ENCODE measurements around the gene BCAS3. TPM values are rescaled to one million over a fixed set of nuclear protein-coding genes. Genes with fewer than 3 reads are reported as not detected.
A peak's percentile ranks its signal among the peaks of the same experiment; 100 is the strongest.
"Not testable (repeated sequence)": the region's sequence is repeated elsewhere in the genome, so short reads cannot be mapped to it uniquely, and the experiment has no call there.

The BCAS3 gene
- total RNA-seq, 4 donors from 2014 or later, result 20.7 to 76.3 (median 39.8) TPM

DNA sequence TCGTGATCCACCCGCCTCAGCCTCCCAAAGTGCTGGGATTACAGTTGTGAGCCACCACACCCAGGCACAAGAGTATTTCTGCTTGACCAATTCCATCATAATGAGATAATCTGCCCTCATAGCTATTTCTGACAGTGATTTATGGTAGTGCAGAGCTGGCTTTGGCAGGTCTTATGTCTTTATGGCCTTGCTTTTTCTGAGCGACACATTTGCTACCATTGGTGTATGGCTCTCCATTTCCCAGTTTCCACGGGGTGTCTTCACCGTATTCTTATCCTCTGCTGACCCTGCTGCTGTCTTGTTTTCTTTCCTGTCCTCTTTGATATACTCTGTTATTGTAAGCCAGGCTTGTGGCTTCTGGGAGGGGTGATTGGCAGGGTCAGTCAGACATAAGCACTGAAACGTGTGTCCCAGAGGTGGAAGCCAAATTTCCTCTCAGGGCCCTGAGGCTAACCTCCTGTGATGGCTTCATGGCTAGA is 560.8 kb downstream of the BCAS3 start:
- Histone ChIP-seq H3K27me3 (no peaks in the 10 kb centered on the region), H3K4me3 (no peak overlapping the region), H3K27ac (peak overlapping the region in 1 of 4 donors; percentile 10), H3K9me3 (peaks cover 0 to 4% of the 10 kb centered on the region in 2 donors), H3K4me1 (peaks cover 0 to 26% (median 1%) of the 10 kb centered on the region in 4 donors), H3K36me3 (no peaks in the 10 kb centered on the region)
- in situ Hi-C loops (cut with MboI; ENCODE audit: low pct_ligation_motif_present in 1 of 4, low pct_unique_long_range_greater_than_20kb in 1 of 4, low sequenced_read_pairs in 3 of 4) (loop anchor here in 1 of 4 donors (10.0 to 25.0 kb wide), 2 partner anchors 56 to 149 kb away; partner anchors contain the start of gene TBX2), intact Hi-C loops (cut with DNase I; ENCODE audit: low total_unique reads) (no loop called here)
- DNase-seq, result no peak
- WGBS, 2 donors (ENCODE audit: low coverage in 1 of 2), result 58 to 60% methylated on average over 1 to 6 of the region's 6 CpGs
- TF ChIP-seq EP300 (IDR thresholded peaks at IDR 0.05; ENCODE audit: low read depth), result no peak
- no peak for TF ChIP-seq POLR2A (IDR thresholded peaks at IDR 0.05)
- TF ChIP-seq, protein P1, sequence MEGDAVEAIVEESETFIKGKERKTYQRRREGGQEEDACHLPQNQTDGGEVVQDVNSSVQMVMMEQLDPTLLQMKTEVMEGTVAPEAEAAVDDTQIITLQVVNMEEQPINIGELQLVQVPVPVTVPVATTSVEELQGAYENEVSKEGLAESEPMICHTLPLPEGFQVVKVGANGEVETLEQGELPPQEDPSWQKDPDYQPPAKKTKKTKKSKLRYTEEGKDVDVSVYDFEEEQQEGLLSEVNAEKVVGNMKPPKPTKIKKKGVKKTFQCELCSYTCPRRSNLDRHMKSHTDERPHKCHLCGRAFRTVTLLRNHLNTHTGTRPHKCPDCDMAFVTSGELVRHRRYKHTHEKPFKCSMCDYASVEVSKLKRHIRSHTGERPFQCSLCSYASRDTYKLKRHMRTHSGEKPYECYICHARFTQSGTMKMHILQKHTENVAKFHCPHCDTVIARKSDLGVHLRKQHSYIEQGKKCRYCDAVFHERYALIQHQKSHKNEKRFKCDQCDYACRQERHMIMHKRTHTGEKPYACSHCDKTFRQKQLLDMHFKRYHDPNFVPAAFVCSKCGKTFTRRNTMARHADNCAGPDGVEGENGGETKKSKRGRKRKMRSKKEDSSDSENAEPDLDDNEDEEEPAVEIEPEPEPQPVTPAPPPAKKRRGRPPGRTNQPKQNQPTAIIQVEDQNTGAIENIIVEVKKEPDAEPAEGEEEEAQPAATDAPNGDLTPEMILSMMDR (IDR thresholded peaks at IDR 0.05), result no peak
- no peak for TF ChIP-seq POLR2AphosphoS5 (IDR thresholded peaks at IDR 0.05)

- H3K4me1 ChIP-seq, result peaks cover 0 to 26% (median 1%) of the 10 kb centered on the region in 4 donors
- in situ Hi-C loops (cut with MboI; ENCODE audit: low pct_ligation_motif_present in 1 of 4, low pct_unique_long_range_greater_than_20kb in 1 of 4, low sequenced_read_pairs in 3 of 4), result loop anchor here in 1 of 4 donors (10.0 to 25.0 kb wide), 2 partner anchors 55 to 148 kb away; partner anchors contain the start of gene TBX2
- TF ChIP-seq EP300 (IDR thresholded peaks at IDR 0.05; ENCODE audit: low read depth) (no peak), POLR2A (IDR thresholded peaks at IDR 0.05) (no peak), POLR2AphosphoS5 (IDR thresholded peaks at IDR 0.05) (no peak)
- TF ChIP-seq, protein P1 (IDR thresholded peaks at IDR 0.05), result no peak
- peak overlapping the region in 1 of 4 donors; percentile 10 for H3K27ac ChIP-seq
- no peak for DNase-seq
- H3K27me3 ChIP-seq, result no peaks in the 10 kb centered on the region
- H3K36me3 ChIP-seq, result no peaks in the 10 kb centered on the region
- intact Hi-C loops (cut with DNase I; ENCODE audit: low total_unique reads), result no loop called here
- peaks cover 0 to 4% of the 10 kb centered on the region in 2 donors for H3K9me3 ChIP-seq
- 47% methylated on average over 2 of the region's 2 CpGs for WGBS, 2 donors (ENCODE audit: low coverage in 1 of 2)
- H3K4me3 ChIP-seq, result no peak overlapping the region
Observed at GRCh38 chr17:61239327-61239726, 561.7 kb downstream of the BCAS3 start.

DNA sequence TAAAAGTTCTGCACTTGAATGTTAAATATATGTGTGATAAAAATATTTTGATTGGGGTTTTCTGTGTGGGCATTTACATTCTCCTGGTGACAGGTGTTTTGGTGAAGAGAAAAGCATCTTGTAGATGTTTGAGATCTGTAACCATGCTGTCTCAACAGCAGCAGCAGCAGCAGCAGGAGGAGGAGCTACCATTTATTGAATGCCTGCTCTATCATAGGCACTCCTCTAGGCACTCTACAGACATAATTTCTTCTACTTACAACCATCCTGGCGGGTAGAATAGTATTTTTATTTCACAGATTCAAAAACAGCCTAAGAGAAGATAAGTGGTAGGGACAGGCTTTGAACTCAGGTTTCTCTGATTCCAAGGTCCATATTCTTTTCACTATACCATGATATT is 562.3 kb downstream of the BCAS3 start:
- no peak for TF ChIP-seq EP300 (IDR thresholded peaks at IDR 0.05; ENCODE audit: low read depth)
- no peak for TF ChIP-seq POLR2A (IDR thresholded peaks at IDR 0.05)
- H3K4me1 ChIP-seq, result peaks cover 0 to 25% (median 1%) of the 10 kb centered on the region in 4 donors
- WGBS, 2 donors (ENCODE audit: low coverage in 1 of 2), result 61% methylated on average over 1 of the region's 1 CpG; no CpG with 5 or more reads in 1 of the 2 donors
- H3K4me3 ChIP-seq, result no peak overlapping the region
- in situ Hi-C loops (cut with MboI; ENCODE audit: low pct_ligation_motif_present in 1 of 4, low pct_unique_long_range_greater_than_20kb in 1 of 4, low sequenced_read_pairs in 3 of 4) (loop anchor here in 1 of 4 donors (10.0 to 25.0 kb wide), 2 partner anchors 55 to 147 kb away; partner anchors contain the start of gene TBX2), intact Hi-C loops (cut with DNase I; ENCODE audit: low total_unique reads) (no loop called here)
- no peak overlapping the region for H3K27ac ChIP-seq
- no peak for DNase-seq
- H3K9me3 ChIP-seq, result peaks cover 0 to 4% of the 10 kb centered on the region in 2 donors
- H3K27me3 ChIP-seq, result no peaks in the 10 kb centered on the region
- H3K36me3 ChIP-seq, result no peaks in the 10 kb centered on the region

DNA sequence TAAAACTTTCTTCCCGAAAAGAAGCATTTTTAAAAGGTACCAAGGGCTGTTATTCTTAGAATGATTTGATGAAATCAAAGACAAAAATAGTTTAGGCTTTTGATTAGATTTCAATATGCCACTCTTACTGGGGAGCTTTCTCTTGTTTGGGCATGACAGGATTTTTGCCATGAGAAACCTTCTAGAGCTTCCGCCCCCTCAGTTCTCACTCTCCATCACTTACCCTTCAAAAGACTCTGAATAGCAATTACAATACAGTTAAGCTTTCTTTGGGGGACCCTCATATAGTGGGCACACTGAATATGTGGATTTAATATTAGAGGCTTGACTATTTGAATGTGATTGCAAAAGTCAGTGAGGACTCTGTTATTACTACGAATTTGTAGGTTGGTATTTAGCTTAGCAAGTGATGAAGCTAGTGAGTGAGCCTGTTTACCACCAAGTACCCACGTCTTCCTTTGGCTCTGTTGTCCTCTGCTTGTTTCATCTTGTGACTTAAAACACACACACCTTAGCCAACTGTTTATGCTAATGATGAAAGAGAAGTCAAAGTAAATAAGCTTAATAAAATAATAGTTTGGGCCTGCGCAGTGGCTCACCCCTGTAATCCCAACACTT is 563.3 kb downstream of the BCAS3 start:
- no peaks in the 10 kb centered on the region for H3K27me3 ChIP-seq
- in situ Hi-C loops (cut with MboI; ENCODE audit: low pct_ligation_motif_present in 1 of 4, low pct_unique_long_range_greater_than_20kb in 1 of 4, low sequenced_read_pairs in 3 of 4) (loop anchor here in 1 of 4 donors (25.0 kb wide), 1 partner anchor 146 kb away; the partner anchor contains the start of gene TBX2), intact Hi-C loops (cut with DNase I; ENCODE audit: low total_unique reads) (no loop called here)
- peaks cover 0 to 15% (median 0%) of the 10 kb centered on the region in 4 donors for H3K4me1 ChIP-seq
- no peak overlapping the region for H3K27ac ChIP-seq
- H3K36me3 ChIP-seq, result no peaks in the 10 kb centered on the region
- DNase-seq, result no peak
- TF ChIP-seq, protein P1 (IDR thresholded peaks at IDR 0.05), result no peak
- TF ChIP-seq POLR2AphosphoS5 (IDR thresholded peaks at IDR 0.05) (no peak), POLR2A (IDR thresholded peaks at IDR 0.05) (no peak), EP300 (IDR thresholded peaks at IDR 0.05; ENCODE audit: low read depth) (no peak)
- WGBS, 2 donors (ENCODE audit: low coverage in 1 of 2), result 84 to 85% methylated on average over 5 of the region's 5 CpGs
- peaks cover 0 to 4% of the 10 kb centered on the region in 2 donors for H3K9me3 ChIP-seq
- H3K4me3 ChIP-seq, result no peak overlapping the region

GRCh38 chr17:61244988-61245387 is 567.3 kb downstream of the BCAS3 start:
- intact Hi-C loops (cut with DNase I; ENCODE audit: low total_unique reads); H3K9me3 ChIP-seq; H3K27ac ChIP-seq; H3K4me3 ChIP-seq; H3K27me3 ChIP-seq; H3K36me3 ChIP-seq; DNase-seq: not testable (repeated sequence)
- in situ Hi-C loops (cut with MboI; ENCODE audit: low pct_ligation_motif_present in 1 of 4, low pct_unique_long_range_greater_than_20kb in 1 of 4, low sequenced_read_pairs in 3 of 4), result loop anchor here in 1 of 4 donors (25.0 kb wide), 1 partner anchor 142 kb away; the partner anchor contains the start of gene TBX2
- peaks cover 8 to 27% (median 18%) of the 10 kb centered on the region in 4 donors for H3K4me1 ChIP-seq
- WGBS, 2 donors (ENCODE audit: low coverage in 1 of 2), result 78 to 94% methylated on average over 8 of the region's 8 CpGs

All from transverse colon (tissue), 4 donors.